ENCODE measurements around the gene SCN2B.

GRCh38 chr11:118216621-118217481, 40.4 kb upstream of the SCN2B start:
- TF ChIP-seq CTCF (IDR thresholded peaks at IDR 0.05) (no peak), EP300 (IDR thresholded peaks at IDR 0.05) (no peak), POLR2A (IDR thresholded peaks at IDR 0.05) (no peak)
